ENCODE results near the gene GP1BA. TPM values are rescaled to one million over a fixed set of nuclear protein-coding genes. Genes with fewer than 3 reads are reported as not detected.

The GP1BA gene
- total RNA-seq, 1 experiment from 2014 or later, result not detected

DNA sequence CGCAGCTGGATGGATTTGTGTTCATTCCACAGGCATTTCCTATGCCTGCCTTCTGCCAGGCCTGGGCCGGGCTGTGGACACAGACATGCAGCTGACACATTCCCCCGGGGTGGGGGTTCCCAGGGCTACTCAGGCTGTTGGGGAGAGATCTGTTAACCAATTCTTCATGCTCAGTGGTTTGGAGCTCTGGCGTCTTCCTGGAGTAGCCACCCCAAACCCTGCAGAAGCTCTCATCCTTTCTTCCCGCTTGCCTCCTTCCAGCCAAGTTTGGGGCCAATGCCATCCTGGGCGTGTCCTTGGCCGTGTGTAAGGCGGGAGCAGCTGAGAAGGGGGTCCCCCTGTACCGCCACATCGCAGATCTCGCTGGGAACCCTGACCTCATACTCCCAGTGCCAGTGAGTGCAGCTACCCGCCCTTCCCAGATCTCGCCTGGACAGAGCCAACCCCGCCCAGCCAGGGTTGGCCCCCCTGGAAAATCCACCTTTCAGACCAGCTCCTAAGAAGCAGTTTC lies 21.4 kb downstream of the GP1BA start:
- DNase-seq, result no peak
- BruUV-seq (replicated peaks), result no TSS peak
- no peak overlapping the region for H3K4me2 ChIP-seq
- ChIA-PET CTCF (interaction anchor here (0.6 kb wide), 1 partner anchor 13 kb away, joined by 3 read pairs; no protein-coding TSS in a partner anchor), POLR2A (ENCODE audit: unreplicated experiment) (interaction anchor here (0.6 kb wide), 2 partner anchors 8 to 13 kb away, joined by 7 to 8 read pairs; no protein-coding TSS in a partner anchor)
- no peaks in the 10 kb centered on the region for H3K9me2 ChIP-seq (ENCODE audit: insufficient read depth)
- no peaks in the 10 kb centered on the region for H3K36me3 ChIP-seq (ENCODE audit: low read depth)
- no peak overlapping the region for H3K4me3 ChIP-seq
- no peak overlapping the region for H2AFZ ChIP-seq
- peaks cover 8% of the 10 kb centered on the region; the same call in 1 of the 2 replicates for H3K79me2 ChIP-seq (ENCODE audit: low read depth)
- no peak for TF ChIP-seq EZH2 (IDR thresholded peaks at IDR 0.05; ENCODE audit: low read depth)
- TF ChIP-seq, protein P1, sequence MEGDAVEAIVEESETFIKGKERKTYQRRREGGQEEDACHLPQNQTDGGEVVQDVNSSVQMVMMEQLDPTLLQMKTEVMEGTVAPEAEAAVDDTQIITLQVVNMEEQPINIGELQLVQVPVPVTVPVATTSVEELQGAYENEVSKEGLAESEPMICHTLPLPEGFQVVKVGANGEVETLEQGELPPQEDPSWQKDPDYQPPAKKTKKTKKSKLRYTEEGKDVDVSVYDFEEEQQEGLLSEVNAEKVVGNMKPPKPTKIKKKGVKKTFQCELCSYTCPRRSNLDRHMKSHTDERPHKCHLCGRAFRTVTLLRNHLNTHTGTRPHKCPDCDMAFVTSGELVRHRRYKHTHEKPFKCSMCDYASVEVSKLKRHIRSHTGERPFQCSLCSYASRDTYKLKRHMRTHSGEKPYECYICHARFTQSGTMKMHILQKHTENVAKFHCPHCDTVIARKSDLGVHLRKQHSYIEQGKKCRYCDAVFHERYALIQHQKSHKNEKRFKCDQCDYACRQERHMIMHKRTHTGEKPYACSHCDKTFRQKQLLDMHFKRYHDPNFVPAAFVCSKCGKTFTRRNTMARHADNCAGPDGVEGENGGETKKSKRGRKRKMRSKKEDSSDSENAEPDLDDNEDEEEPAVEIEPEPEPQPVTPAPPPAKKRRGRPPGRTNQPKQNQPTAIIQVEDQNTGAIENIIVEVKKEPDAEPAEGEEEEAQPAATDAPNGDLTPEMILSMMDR (conservative IDR thresholded peaks at IDR 0.05), result no peak
- no peaks in the 10 kb centered on the region for H4K20me1 ChIP-seq (ENCODE audit: insufficient read depth)
- intact Hi-C loops (cut with micrococcal nuclease; ENCODE audit: unreplicated experiment), result no loop called here
- H3K4me1 ChIP-seq (replicated peaks; ENCODE audit: insufficient read depth), result peaks cover 16% of the 10 kb centered on the region
- peaks cover 38% of the 10 kb centered on the region for H3F3A ChIP-seq (ENCODE audit: insufficient read depth, low read depth)
- H3K9me3 ChIP-seq (ENCODE audit: insufficient read depth, low read depth), result no peaks in the 10 kb centered on the region
- H3K27ac ChIP-seq, result no peak overlapping the region
- no peaks in the 10 kb centered on the region for H3K27me3 ChIP-seq (ENCODE audit: insufficient read depth, low read depth)

DNA sequence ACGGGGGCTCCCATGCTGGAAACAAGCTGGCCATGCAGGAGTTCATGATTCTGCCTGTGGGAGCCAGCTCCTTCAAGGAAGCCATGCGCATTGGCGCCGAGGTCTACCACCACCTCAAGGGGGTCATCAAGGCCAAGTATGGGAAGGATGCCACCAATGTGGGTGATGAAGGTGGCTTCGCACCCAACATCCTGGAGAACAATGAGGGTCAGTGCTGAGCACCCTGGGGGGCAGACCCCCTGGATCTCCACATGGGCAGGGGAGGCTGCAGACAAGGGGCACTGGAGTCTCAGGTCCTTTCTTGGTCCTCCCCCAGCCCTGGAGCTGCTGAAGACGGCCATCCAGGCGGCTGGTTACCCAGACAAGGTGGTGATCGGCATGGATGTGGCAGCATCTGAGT lies 23.0 kb downstream of the GP1BA start:
- Histone ChIP-seq H3K9me3 (ENCODE audit: insufficient read depth, low read depth) (no peaks in the 10 kb centered on the region), H3K36me3 (ENCODE audit: low read depth) (no peaks in the 10 kb centered on the region), H3F3A (ENCODE audit: insufficient read depth, low read depth) (peaks cover 30% of the 10 kb centered on the region), H3K9me2 (ENCODE audit: insufficient read depth) (no peaks in the 10 kb centered on the region), H3K4me3 (no peak overlapping the region), H2AFZ (no peak overlapping the region), H3K27me3 (ENCODE audit: insufficient read depth, low read depth) (no peaks in the 10 kb centered on the region), H3K79me2 (ENCODE audit: low read depth) (peaks cover 8% of the 10 kb centered on the region; the same call in 1 of the 2 replicates), H3K27ac (no peak overlapping the region), H3K4me2 (no peak overlapping the region), H4K20me1 (ENCODE audit: insufficient read depth) (no peaks in the 10 kb centered on the region), H3K4me1 (replicated peaks; ENCODE audit: insufficient read depth) (peaks cover 16% of the 10 kb centered on the region)
- peak in 1 of 2 experiments; percentile 6 for DNase-seq
- intact Hi-C loops (cut with micrococcal nuclease; ENCODE audit: unreplicated experiment), result no loop called here
- TF ChIP-seq, protein P1 (conservative IDR thresholded peaks at IDR 0.05), result no peak
- no peak for TF ChIP-seq EZH2 (IDR thresholded peaks at IDR 0.05; ENCODE audit: low read depth)
- BruUV-seq (replicated peaks), result no TSS peak
- ChIA-PET CTCF (no interaction called here), POLR2A (ENCODE audit: unreplicated experiment) (no interaction called here)

DNA sequence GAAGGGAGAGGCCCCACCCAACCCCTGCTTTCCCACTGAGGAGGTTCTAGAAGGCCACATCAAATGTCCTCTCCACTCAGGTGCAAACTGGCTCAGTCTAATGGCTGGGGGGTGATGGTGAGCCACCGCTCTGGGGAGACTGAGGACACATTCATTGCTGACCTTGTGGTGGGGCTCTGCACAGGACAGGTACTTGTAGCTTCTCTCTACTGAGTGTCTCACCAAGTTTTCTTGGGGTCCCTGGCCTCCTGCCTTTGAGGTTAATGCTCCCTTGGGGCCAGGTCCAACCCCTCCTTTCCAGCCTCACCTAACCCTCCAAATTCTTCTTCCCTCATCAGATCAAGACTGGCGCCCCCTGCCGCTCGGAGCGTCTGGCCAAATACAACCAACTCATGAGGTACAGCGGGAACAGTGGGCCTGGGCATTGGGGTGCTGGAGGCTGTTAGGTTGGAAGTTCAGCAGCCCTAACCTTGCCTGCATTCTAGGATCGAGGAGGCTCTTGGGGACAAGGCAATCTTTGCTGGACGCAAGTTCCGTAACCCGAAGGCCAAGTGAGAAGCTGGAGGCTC lies 24.5 kb downstream of the GP1BA start:
- DNase-seq, result peak in 1 of 2 experiments; percentile 25
- H3K4me1 ChIP-seq (replicated peaks; ENCODE audit: insufficient read depth), result peaks cover 4% of the 10 kb centered on the region
- H3F3A ChIP-seq (ENCODE audit: insufficient read depth, low read depth), result peaks cover 16% of the 10 kb centered on the region; the same call in 1 of the 2 replicates
- no peak for TF ChIP-seq EZH2 (IDR thresholded peaks at IDR 0.05; ENCODE audit: low read depth)
- TF ChIP-seq, protein P1 (conservative IDR thresholded peaks at IDR 0.05), result no peak
- POLR2A ChIA-PET (ENCODE audit: unreplicated experiment), result no interaction called here
- intact Hi-C loops (cut with micrococcal nuclease; ENCODE audit: unreplicated experiment), result no loop called here
- no peaks in the 10 kb centered on the region for H3K36me3 ChIP-seq (ENCODE audit: low read depth)
- CTCF ChIA-PET, result no interaction called here
- H3K4me3 ChIP-seq, result no peak overlapping the region
- no peaks in the 10 kb centered on the region for H3K9me3 ChIP-seq (ENCODE audit: insufficient read depth, low read depth)
- H3K4me2 ChIP-seq, result no peak overlapping the region
- H3K27me3 ChIP-seq (ENCODE audit: insufficient read depth, low read depth), result no peaks in the 10 kb centered on the region
- no peak overlapping the region for H2AFZ ChIP-seq
- H4K20me1 ChIP-seq (ENCODE audit: insufficient read depth), result no peaks in the 10 kb centered on the region
- no peak overlapping the region for H3K27ac ChIP-seq
- no peaks in the 10 kb centered on the region for H3K9me2 ChIP-seq (ENCODE audit: insufficient read depth)
- H3K79me2 ChIP-seq (ENCODE audit: low read depth), result no peaks in the 10 kb centered on the region
- no TSS peak for BruUV-seq (replicated peaks)
